HEK293 (cell line): Measurements from ENCODE around the gene TAS2R4.
"Not testable (repeated sequence)": the region's sequence is repeated elsewhere in the genome, so short reads cannot be mapped to it uniquely, and the experiment has no call there.

ENCODE experiments used
- CTCF ChIA-PET: fragments of 350-600 bp; formaldehyde crosslinking; extraction: SDS; loops from one replicate; lab custom pipeline; 2021; ENCODE audit warnings: antibody characterized with exemption; lab: Yijun Ruan, JAX
- POLR2A ChIA-PET: fragments of 300-600 bp; formaldehyde crosslinking; extraction: SDS; loops from one replicate; lab custom pipeline; 2020; ENCODE audit warnings: antibody characterized with exemption, inconsistent platforms; lab: Yijun Ruan, JAX
- H3K27ac ChIP-seq: fragments of 200-500 bp; sonication (Bioruptor generic); 2 replicates; pipeline ENCODE4 v1.5.1; 2014; ENCODE audit warnings: low read depth, low read length, control low read depth, inconsistent platforms; ENCODE audit errors: extremely low read depth
- H3K36me3 ChIP-seq, 2 experiments: fragments of 200-500 bp in 1 of 2; sonication (Bioruptor generic) in 1 of 2; 1 replicate in 1 of 2; 2 replicates in 1 of 2; pipeline ENCODE4 v1.5.1; 2014 to 2017; ENCODE audit warnings: inconsistent platforms in 2 of 2, low read length in 2 of 2; ENCODE audit not compliant: control insufficient read depth in 2 of 2, insufficient read depth in 1 of 2
- H3K4me1 ChIP-seq: fragments of 200-500 bp; sonication (Bioruptor generic); 2 replicates; pipeline ENCODE4 v1.5.1; 2014; ENCODE audit warnings: mild to moderate bottlenecking, low read length, inconsistent platforms; ENCODE audit not compliant: control insufficient read depth, insufficient read depth
- H3K4me3 ChIP-seq: 2 replicates; pipeline ENCODE4 v1.5.1; 2011; ENCODE audit warnings: low read depth, mild to moderate bottlenecking, control low read depth, low read length, moderate library complexity
- H3K9me3 ChIP-seq: fragments of 200-500 bp; sonication (Bioruptor generic); 2 replicates; pipeline ENCODE4 v1.5.1; 2014; ENCODE audit warnings: low read depth, low read length, inconsistent platforms; ENCODE audit not compliant: control insufficient read depth, insufficient read depth
- BCL11B ChIP-seq: fragments of 450-650 bp; formaldehyde crosslinking; IDR thresholded peaks from 2 replicates; pipeline ENCODE4 v1.5.1; 2016; ENCODE audit warnings: low read depth, missing biosample characterization, missing genetic modification characterization
- GLI4 ChIP-seq: fragments of 450-650 bp; formaldehyde crosslinking; IDR thresholded peaks from 2 replicates; pipeline ENCODE4 v1.5.1; 2016; ENCODE audit warnings: missing biosample characterization, missing genetic modification characterization
- HIC1 ChIP-seq: fragments of 450-650 bp; formaldehyde crosslinking; IDR thresholded peaks from 2 replicates; pipeline ENCODE4 v1.5.1; 2016; ENCODE audit warnings: missing biosample characterization, missing genetic modification characterization
- HOXC10 ChIP-seq: sonication (generic); formaldehyde crosslinking; IDR thresholded peaks from 2 replicates; pipeline ENCODE4 v1.8.1; 2023; ENCODE audit warnings: mild to moderate bottlenecking, missing genetic modification reagents
- IKZF3 ChIP-seq: fragments of 450-650 bp; IDR thresholded peaks from 2 replicates; pipeline ENCODE4 v1.5.0; 2018; ENCODE audit warnings: missing biosample characterization, mild to moderate bottlenecking, missing genetic modification characterization, moderate library complexity
- KLF7 ChIP-seq: fragments of 450-650 bp; formaldehyde crosslinking; IDR thresholded peaks from 2 replicates; pipeline ENCODE4 v1.5.1; 2016; ENCODE audit warnings: missing biosample characterization, missing genetic modification characterization, borderline replicate concordance
- ZBTB48 ChIP-seq: fragments of 450-650 bp; formaldehyde crosslinking; IDR thresholded peaks from 2 replicates; pipeline ENCODE4 v1.5.1; 2016; ENCODE audit warnings: missing biosample characterization, missing genetic modification characterization
- ZIC2 ChIP-seq: fragments of 450-650 bp; formaldehyde crosslinking; IDR thresholded peaks from 2 replicates; pipeline ENCODE4 v1.5.1; 2016; ENCODE audit warnings: missing biosample characterization, missing genetic modification characterization
- ZNF19 ChIP-seq: fragments of 450-650 bp; formaldehyde crosslinking; IDR thresholded peaks from 2 replicates; pipeline ENCODE4; 2016; ENCODE audit warnings: missing biosample characterization, missing genetic modification characterization, low read depth
- ZNF341 ChIP-seq: fragments of 450-650 bp; formaldehyde crosslinking; IDR thresholded peaks from 2 replicates; pipeline ENCODE4; 2016; ENCODE audit warnings: low read depth, missing biosample characterization, missing genetic modification characterization
- ZNF362 ChIP-seq: fragments of 450-650 bp; formaldehyde crosslinking; IDR thresholded peaks from 2 replicates; pipeline ENCODE4 v1.5.1; 2016; ENCODE audit warnings: missing biosample characterization, missing genetic modification characterization
- ZNF654 ChIP-seq: fragments of 450-650 bp; formaldehyde crosslinking; IDR thresholded peaks from 2 replicates; pipeline ENCODE4 v1.5.1; 2016; ENCODE audit warnings: low read depth, missing biosample characterization, missing genetic modification characterization
- ZNF843 ChIP-seq: fragments of 450-650 bp; formaldehyde crosslinking; IDR thresholded peaks from 2 replicates; pipeline ENCODE4 v1.5.1; 2016; ENCODE audit warnings: missing biosample characterization, missing genetic modification characterization
- ZSCAN16 ChIP-seq: fragments of 450-650 bp; formaldehyde crosslinking; IDR thresholded peaks from 2 replicates; pipeline ENCODE4 v1.5.1; 2016; ENCODE audit warnings: missing biosample characterization, missing genetic modification characterization
- TF ChIP-seq, protein P1 (sequence below): fragments of 450-650 bp; formaldehyde crosslinking; IDR thresholded peaks from 2 replicates; pipeline ENCODE4; 2016; ENCODE audit warnings: missing biosample characterization, missing genetic modification characterization

TAS2R4 gene

GRCh38 chr7:141792526-141792925 is 16.1 kb downstream of the TAS2R4 start:
- Histone ChIP-seq H3K36me3 (peaks cover 0 to 24% of the 10 kb centered on the region in 2 experiments; a peak in 1 of 3 replicates), H3K27ac (no peak overlapping the region), H3K9me3 (no peaks in the 10 kb centered on the region), H3K4me1 (no peaks in the 10 kb centered on the region), H3K4me3 (no peak overlapping the region)
- POLR2A ChIA-PET: no interaction called here
- TF ChIP-seq ZNF362 (tag by site-specific recombination) (no peak), KLF7 (tag by site-specific recombination) (no peak)
- CTCF ChIA-PET: no interaction called here

- Histone ChIP-seq H3K9me3 (no peaks in the 10 kb centered on the region), H3K27ac (no peak overlapping the region), H3K36me3 (no peaks in the 10 kb centered on the region), H3K4me1 (no peaks in the 10 kb centered on the region)
- no peak for TF ChIP-seq ZNF843 (tag by site-specific recombination)
- no peak for TF ChIP-seq BCL11B (tag by site-specific recombination)
- TF ChIP-seq HIC1 (tag by site-specific recombination): no peak
- no peak for TF ChIP-seq HOXC10 (CRISPR knock-in tag)
- TF ChIP-seq, protein P1, sequence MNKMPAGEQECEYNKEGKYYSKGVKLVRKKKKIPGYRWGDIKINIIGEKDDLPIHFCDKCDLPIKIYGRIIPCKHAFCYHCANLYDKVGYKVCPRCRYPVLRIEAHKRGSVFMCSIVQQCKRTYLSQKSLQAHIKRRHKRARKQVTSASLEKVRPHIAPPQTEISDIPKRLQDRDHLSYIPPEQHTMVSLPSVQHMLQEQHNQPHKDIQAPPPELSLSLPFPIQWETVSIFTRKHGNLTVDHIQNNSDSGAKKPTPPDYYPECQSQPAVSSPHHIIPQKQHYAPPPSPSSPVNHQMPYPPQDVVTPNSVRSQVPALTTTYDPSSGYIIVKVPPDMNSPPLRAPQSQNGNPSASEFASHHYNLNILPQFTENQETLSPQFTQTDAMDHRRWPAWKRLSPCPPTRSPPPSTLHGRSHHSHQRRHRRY (tag by site-specific recombination): no peak
- no peak for TF ChIP-seq ZNF654 (tag by site-specific recombination)
- TF ChIP-seq ZNF19: no peak
- no peak for TF ChIP-seq ZIC2 (tag by site-specific recombination)
- no peak for TF ChIP-seq ZSCAN16
- TF ChIP-seq ZBTB48 (tag by site-specific recombination): no peak
- TF ChIP-seq GLI4: no peak
- TF ChIP-seq IKZF3: no peak
- TF ChIP-seq ZNF341: no peak
- TF ChIP-seq, all 188 proteins: peak for 0
- POLR2A ChIA-PET: no interaction called here
- CTCF ChIA-PET: no interaction called here
- H3K4me3 ChIP-seq: no peak overlapping the region
Observed at GRCh38 chr7:141820067-141820466, 43.6 kb downstream of the TAS2R4 start.

GRCh38 chr7:141822432-141822831 is 46.0 kb downstream of the TAS2R4 start:
- H3K27ac ChIP-seq, H3K36me3 ChIP-seq, H3K9me3 ChIP-seq, POLR2A ChIA-PET, H3K4me3 ChIP-seq, H3K4me1 ChIP-seq, CTCF ChIA-PET: not testable (repeated sequence)
